GM18907 (cell line): ENCODE results near the gene HSD11B2.

Source experiments
- ATAC-seq: cut with Tn5 transposase; IDR thresholded peaks from one replicate; pipeline ENCODE4 v1.9.1; 2021; ENCODE audit warnings: mild to moderate bottlenecking, moderate library complexity; ENCODE audit not compliant: unreplicated experiment

HSD11B2 gene

DNA sequence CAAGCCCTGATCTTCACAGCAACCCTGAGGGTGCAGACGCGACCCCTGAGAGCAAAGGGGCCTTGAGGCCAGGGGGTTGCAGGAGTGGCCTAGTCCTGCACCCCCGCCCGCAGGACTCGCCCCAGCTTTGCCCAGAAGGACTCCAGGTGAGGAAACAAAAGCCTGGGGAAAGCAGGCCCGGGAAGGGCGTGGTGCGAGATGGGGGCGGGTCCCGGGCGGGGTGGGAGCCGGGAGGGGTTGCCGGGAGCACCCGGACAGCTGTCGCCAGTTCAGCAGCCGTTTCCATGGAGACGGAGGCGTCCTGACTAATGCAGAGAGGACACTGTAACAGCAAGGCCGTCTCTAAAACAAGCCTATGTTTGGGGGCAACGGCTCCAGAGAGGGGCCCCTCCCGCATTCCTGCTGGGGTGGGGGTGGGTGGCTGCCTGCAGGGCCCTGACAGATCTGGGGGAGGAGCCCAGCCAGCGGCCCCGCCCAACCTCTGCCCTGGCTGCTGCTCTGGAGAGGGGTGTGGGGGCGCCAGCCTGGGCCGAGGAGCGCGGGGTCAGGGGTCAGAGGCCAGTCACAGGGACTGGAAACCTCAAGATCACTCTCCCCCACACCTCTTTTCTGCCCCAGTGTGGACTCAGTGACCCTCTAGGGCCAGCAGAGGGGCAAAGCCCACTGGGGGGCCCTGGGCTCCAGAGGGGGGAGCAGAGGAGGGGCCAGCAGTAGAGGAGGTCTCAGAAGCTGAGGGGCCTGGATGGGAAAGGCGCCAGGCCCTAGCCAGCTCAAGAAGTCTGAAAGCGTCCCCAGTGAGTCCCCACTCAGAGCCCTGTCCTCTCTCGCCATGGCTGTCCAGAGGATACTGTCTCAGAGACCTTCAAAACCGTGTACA, 34.5 kb upstream of the HSD11B2 start:
- ATAC-seq, result no peak

DNA sequence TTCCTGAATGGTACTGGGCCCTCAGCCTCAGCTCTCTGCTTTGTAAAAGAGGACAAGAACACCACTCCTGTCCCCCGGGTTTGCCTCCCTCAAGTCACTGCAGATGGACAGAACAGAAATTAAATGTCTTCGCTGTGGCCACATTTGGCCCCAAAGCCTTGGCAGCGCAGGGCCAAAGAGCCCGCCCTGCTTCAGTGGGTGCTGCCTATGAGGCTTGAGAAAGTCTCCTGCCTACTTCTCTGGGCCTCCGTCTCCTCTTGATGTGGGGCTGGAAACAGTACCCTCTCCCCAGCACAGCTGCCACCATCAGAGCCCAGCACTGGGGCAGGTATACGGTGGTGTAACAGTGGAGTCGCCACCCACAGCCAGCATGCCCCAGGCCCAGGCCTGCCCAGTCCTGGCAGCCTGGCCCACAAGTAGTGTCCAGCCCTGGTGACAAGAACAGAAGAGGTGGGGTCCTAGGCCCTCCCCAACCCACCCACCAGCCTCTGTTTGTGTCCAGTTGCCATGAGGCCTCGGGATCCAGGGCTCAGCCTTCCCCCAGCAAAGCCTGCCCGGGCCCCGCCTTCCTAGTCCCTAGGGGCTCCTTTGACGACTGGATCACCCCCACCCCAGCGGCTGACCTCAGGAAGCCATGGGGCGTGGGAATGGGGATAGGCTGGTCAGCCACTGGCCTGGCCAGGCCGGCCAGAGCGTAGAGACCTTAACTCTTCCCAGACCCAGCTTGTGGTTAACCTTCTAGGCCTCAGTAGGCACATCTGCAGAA, 33.7 kb upstream of the HSD11B2 start:
- no peak for ATAC-seq

DNA sequence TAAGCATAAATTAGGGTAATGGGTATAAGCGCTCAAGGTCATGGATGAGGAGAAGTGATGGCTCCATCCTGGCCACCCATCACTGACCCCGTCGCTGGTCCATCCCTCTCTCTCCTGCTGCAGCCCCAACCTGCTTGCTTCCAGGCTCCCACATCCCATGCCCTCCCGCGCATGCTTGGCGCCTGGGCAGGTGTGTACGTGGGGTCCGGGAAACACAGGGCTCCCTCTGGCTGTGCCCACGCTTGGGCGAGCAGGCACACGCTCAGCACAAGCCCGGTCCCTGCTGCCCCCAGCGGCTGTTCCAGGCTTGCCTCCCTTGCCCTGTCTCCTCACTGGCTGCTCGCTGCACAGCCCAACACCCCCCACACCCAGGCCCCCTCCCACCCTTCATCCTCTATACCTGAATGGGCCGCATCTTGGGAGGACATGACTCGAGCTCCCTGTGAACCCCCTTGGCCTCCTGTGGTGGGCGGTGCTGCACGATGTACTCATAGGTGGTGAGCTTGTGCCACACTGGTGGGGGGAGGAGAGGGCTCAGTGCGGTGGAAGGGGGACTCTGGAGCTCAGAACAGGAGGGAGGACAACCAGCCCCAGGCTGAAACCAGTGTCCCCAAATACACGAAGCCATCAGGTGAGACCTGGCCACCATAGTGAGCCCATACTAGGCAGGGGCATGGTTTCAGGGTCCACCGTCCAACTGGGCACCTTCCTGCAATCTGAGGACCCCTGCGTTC, 32.9 kb upstream of the HSD11B2 start:
- no peak for ATAC-seq

DNA sequence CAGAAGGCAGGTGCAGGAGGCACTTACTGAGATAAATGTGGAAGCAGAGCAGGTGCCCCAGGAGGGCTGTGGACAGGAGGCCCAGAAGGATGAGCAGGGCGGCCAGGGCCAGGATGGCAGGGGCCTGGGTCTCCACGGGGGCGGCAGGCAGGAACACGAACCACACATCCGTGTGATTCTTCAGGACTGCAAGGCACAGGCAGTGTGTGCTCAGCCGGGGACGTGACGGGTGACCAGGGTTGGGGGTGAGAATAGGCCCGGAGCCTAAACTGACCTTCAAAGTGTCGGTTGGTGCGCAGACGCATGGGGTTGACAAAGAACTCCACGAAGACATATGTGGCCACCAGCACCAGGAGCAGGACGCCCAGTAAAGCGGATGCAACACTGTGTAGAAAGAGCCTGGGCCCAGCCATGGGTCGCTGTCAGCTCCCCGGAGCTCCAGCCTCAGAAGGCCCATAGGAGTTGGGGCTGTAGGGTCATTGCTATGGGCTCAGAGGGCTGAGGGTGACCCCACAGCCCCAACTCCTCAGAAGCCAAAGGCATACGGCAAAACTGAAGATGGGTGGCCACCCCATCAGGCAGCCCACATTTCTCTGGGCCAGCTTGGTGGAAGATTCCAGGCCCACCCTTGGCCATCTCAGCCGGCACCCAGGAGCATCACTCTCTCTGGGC, 32.2 kb upstream of the HSD11B2 start:
- ATAC-seq, result no peak

DNA sequence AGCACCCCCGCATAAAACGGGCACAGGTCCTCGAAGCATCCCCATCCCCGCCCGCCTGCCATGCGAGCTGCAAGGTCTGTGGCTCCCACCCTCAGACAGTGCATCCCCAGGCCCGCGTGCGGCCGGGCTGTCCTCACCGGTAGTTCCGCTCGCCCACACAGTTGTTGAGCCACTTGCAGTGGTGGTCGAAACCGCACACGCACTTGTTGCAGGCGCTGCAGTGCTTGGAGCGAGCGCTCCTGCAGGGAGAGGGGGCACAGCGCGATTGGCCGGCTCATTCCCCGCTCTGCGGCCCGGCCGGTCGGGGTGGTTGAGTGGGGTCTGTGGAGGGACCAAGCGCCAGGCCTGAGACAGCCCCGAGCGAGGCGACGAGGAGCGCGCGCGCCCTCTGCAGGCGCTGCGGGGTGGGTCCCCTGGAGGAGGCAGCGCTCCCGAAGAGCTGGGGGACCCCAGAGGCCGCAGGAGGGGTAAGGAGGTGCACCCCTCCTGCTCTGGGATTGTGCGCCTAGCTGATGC, 31.6 kb upstream of the HSD11B2 start:
- no peak for ATAC-seq

DNA sequence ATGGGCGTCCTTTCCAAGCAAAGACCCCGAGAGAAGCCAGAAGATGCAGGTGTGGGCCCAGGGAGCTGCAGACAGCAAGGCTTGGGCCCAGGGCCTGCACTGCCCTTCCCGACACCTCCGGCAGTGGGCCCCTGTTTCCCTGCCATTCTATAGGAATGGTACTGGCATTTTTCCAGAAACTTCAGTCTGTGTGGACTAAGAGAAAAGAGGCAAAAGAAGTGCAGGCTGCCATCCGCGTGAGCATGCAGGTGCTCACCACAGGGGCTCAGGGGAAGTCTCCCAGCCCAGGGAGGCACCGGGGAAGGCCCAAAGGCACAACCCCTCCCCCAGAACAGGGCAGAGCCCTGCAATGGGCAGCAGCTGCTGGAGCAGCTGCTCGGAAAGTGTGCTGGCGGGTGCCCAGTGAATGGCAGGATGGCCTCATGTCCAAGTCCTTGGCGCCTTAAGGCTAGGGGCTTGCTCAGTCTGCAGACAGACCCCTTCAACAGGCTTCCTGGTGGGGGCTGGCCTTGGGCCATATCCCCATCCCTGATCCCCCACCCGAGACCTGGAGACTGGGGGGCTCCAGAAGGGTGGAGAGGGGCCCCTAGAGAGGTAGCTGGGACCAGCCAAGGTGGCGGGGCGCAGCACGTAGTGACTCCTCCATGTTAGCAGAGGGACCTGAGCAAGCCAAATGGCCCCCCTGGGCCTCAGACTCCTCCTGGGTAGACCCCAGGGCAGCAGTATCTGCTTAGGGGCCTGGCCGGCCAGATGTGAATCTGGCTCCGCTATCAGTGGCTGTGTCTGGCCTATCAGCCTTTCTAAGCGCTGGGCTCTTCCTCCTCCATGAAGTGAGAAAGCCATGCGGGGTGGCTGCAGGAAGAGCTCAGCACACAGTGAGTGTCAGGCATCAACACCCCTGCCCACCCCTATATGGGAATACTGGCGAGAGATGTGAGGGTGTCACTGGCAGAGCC, 30.9 kb upstream of the HSD11B2 start:
- no peak for ATAC-seq

DNA sequence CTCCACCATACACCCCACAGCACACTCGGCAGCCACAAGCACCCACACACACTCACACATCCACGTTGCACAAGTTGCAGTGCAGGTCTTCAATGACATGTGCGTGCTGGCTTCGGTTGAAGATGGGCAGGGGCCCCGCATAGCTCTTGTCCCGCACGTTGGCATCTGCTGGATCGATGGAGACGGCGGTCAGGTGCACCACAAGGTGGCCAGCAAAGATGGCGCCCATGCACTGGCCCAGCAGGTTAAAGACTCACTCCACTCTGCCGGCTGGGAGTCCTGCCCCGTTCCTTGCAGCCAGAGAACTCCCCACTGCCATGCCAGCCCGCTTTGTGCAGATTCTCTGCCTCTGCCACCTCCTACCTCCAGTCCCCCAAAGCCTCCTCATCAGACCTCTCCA, 30.0 kb upstream of the HSD11B2 start:
- ATAC-seq, result no peak

DNA sequence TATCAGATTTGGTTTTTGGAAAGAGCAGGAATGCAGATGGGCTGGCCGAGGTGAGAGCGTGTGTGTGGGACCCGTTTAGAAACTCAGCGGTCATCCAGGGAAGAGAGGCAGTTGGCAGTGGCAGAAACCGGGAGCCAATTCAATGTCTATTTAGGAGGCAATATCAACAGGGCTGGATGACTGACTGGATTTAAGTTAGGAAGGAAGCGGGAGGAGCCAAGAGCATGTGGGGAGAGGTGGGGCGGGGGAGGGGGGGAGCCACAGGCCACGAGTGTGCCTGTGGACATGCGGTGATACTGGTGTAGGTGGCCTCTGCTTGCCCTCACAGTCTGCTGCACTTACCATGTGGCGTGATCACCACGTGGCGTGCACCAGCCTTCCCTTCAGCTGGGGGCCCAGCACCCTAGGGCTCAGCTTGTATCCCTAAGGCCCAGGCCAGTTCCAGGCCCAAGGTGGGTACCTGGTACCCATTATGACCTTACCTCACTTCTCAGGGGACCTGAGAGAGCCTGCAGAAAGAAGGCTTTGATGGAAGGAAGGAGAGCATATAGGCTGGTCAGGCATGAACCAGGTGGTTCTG, 26.9 kb upstream of the HSD11B2 start:
- no peak for ATAC-seq

DNA sequence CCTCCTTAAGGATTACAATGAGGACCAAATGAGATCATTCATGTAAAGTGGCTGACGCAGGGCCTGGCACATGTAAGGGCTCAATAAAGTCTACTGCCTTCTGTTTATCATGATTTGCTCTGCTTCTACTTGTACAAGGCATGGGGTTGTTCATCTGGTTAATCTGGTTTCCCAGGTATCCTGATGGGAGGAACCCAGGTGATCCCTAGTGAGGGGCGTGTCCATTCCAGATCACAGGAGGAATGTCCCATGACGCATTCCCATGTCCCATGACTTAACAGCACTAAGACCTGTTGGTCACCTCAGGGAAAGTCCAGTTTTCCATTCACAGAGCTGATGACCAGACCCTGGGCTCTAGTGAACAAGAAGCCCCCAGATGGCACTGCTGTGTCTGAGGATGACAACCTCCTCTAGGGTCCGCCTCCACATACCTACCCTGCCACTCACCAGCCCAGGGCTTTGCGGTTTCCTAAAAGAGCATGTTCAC, 26.1 kb upstream of the HSD11B2 start:
- no peak for ATAC-seq

DNA sequence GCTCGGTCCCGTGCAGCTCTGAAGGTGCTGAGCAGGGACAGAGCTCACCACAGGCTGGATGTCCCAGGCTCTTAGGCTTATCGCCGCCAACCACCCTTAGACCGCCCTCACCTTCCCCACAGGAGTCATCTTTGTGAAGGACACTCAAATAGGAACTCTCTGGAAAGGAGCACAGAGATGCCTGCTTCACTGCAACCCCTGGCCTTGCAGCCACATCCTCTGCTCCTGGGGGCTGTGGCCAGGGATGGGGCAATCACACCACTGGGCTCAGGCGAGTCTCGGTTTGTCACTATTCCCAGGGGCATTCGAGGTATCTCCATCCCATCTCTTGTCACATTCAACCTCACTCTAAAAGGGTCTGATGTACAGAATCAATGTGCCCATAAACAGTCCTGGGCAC, 25.6 kb upstream of the HSD11B2 start:
- no peak for ATAC-seq

DNA sequence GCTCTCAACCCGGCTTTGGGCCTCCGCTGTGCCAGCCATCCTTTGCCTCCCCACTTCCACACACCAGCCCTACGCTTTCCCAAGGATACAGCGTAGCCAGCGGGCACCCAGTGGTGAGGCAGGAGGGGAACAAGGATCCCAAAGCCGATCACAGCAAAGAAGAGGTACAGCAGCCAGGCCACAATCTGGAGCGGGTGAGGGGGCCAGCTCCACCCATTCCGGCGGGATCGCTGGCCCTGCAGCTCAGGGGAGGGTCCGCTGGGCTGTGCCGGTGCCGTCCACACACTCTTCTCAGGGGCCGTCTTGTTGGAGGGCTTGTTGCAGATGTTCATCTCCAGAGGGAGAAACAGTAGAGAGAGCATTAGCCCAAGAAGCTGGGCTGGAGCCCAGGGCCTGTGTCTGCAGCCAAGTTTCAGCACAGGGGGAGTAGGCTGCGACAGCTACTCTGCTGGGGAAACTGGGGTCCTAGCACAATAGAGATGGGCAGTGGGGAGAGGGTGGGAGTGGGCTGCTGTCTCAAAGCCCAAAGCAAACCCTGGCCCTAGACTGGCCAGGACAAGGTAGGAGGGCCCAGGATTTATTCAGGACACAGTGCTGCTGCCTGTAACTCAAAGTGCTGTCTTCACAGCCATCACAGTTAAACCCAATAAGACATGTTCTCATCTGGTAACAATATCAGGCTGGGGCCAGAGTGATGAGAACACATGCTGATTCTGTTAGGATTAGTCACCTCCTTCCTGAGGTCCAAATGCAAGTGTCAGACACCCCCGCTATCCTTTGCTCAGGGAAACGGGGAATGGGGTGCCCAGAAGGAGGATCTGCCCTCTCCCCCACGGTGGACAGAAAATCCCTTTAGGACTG, 24.6 kb upstream of the HSD11B2 start:
- ATAC-seq, result no peak

DNA sequence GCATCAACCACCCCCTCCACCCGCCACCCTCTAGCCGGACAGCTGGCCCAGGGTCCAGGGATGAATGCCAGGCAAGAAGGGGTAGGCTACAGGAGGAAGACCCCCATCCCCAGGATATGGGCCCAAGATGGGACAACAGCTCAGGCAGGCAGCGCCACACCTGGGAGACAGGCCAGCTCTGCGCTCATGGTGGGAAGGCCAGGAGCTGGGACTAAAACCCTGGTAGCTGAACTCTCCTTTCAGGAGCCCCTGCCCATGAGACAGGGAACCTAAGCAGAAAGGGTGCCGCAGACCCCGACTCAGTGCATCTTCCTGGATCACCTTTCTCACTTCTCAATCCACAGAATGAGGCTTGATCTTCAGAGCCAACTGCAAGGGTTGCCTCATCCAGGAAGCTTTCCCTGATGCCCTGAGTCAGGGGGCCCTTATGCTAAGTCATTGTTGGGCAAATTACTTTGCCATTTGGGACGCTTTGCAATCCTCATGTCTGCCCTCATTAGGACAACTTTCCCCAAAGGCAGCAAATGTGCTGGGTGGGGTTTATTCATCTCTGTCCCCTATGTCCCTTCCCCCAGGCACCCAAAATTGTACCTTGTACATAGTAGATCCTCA, 23.6 kb upstream of the HSD11B2 start:
- no peak for ATAC-seq

DNA sequence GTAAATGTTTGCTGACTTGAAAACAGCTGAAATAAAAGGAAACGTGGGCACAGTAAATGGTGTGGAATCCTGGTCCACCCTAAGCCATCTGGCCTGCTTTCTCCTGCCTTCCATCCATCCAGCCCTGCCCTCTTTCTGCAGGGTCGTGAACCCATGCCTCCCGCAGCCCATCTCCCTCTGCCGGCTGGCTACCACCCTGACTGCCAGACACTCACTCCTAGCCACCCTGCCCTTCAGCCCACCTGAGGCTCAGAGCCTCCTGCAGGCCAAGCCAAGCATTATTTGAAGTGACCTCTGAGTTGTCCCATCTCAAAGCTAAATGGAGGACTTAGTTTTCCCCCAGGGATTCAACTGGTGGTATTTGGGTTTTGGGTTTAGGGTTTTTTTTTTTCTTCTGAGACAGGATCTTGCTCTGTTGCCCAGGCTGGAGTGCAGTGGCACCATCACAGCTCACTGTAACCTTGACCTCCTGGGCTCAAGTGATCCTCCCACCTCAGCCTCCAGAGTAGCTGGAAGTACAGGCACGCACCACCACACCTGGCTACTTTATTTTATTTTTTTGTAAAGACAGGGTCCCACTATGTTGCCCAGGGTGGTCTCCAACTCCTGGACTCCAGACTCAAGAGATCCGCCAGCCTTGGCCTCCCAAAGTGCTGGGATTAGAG, 23.0 kb upstream of the HSD11B2 start:
- no peak for ATAC-seq

DNA sequence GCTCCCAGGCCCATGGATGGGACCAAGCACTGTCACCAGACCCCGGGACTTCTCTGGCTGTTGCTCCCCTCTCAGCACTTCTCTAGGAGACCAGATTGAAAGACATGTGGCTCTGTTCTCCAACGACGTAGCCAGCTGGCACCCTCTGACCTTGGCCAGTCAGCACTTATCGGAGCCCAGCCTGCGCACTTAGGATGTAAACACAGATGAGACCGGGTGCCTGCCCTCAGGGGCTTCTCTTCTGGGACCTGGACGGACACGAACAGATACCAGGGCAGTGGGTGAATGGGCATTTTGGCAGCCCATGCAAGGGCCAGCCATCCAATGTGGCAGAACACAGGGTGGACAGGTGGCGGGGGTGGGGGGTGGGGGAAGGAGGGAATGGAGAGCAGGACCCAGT, 21.3 kb upstream of the HSD11B2 start:
- ATAC-seq, result no peak

DNA sequence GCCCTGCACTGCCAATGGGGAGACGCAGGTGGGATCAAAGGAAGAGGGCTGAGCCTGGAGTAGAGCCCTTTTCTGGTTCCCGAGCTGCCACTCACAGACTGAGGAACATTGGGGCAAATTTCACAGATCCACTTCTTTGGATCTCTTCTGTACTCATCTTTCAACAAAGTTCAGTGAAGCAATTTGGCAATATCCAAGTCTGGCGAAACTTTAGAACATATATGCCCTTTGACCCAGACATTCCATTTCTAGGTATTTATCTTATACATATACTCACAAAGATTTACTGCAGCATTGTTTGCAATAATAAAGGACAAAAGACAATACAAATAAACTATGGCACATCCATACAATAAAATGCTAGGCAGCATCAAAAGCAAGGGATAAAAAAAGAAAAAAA, 19.6 kb upstream of the HSD11B2 start:
- no peak for ATAC-seq

DNA sequence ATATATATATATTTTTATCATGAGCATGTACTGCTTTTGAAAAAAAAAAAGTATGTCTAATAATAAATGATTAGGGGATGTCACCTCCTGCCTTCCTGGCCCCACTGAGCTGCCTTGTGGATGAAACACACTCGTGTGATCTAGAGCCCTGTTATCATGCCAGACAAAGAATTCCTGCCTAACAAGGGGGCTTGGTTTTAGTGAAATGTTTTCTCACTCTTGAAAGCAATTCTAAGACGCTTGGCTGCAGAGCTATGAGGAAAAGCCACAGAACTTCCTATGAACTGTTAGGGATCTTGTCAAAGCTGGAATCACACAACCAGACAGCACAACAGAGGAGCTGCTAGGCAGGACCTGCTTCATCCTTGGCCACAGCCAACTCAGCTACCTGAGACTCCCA, 18.6 kb upstream of the HSD11B2 start:
- no peak for ATAC-seq
